ENCODE data around the gene BRF1.

BRF1 gene

DNA sequence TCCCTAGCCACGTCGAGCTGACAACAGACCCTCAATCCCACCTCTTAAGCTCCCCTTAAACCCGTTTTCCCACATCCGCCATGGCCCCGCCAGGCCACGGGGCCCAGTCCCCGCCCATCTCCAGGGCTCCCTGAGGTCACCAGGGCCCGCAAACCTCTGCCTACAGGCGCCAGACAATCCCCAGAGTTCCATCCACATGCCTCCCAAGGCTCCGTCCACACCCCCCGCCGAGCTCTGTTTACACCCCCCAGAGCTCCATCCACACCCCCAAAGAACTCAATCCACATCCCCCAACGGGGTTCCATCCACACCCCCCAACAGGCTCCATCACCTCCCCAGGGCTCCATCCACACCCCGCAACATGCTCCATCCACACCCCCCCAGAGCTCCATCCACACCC is 141.5 kb downstream of the BRF1 start:
- H3K4me3 ChIP-seq (replicated peaks in 1 of 2; ENCODE audit: low read depth in 2 of 2, low read length in 2 of 2), result no peak overlapping the region
- DNase-seq (ENCODE audit: low read depth in 2 of 2), result no peak
- TF ChIP-seq, protein P1, sequence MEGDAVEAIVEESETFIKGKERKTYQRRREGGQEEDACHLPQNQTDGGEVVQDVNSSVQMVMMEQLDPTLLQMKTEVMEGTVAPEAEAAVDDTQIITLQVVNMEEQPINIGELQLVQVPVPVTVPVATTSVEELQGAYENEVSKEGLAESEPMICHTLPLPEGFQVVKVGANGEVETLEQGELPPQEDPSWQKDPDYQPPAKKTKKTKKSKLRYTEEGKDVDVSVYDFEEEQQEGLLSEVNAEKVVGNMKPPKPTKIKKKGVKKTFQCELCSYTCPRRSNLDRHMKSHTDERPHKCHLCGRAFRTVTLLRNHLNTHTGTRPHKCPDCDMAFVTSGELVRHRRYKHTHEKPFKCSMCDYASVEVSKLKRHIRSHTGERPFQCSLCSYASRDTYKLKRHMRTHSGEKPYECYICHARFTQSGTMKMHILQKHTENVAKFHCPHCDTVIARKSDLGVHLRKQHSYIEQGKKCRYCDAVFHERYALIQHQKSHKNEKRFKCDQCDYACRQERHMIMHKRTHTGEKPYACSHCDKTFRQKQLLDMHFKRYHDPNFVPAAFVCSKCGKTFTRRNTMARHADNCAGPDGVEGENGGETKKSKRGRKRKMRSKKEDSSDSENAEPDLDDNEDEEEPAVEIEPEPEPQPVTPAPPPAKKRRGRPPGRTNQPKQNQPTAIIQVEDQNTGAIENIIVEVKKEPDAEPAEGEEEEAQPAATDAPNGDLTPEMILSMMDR (IDR thresholded peaks at IDR 0.05; ENCODE audit: low read depth, low read length), result no peak
